K562 (cell line): ENCODE data around the gene ANKS1A. TPM values are rescaled to one million over a fixed set of nuclear protein-coding genes. Genes with fewer than 3 reads are reported as not detected.
A peak's percentile ranks its signal among the peaks of the same experiment; 100 is the strongest.

ENCODE experiments used
- AFF4 ChIP-seq: sonication (generic); formaldehyde crosslinking; IDR thresholded peaks from 2 replicates; pipeline ENCODE4 v1.8.0; 2023; ENCODE audit warnings: mild to moderate bottlenecking, missing genetic modification reagents
- CHD2 ChIP-seq: IDR thresholded peaks from 2 replicates; pipeline ENCODE4 v1.6.1; 2011; ENCODE audit warnings: low read depth, low read length
- E2F8 ChIP-seq: fragments of 450-650 bp; IDR thresholded peaks from 2 replicates; pipeline ENCODE4 v1.7.1; 2018; ENCODE audit warnings: mild to moderate bottlenecking, low read depth; ENCODE audit not compliant: partially characterized antibody
- FOXM1 ChIP-seq, 2 experiments: fragments of 450-650 bp in 1 of 2; sonication (generic) in 1 of 2; formaldehyde crosslinking in 1 of 2; IDR thresholded peaks; 2 replicates each; pipeline versions ENCODE4 v1.6.1 to v1.9.0; 2017 to 2022; ENCODE audit warnings: low read depth in 2 of 2, mild to moderate bottlenecking in 2 of 2, missing genetic modification reagents in 1 of 2, moderate library complexity in 1 of 2
- HDAC8 ChIP-seq: fragments of 450-650 bp; IDR thresholded peaks from 2 replicates; pipeline ENCODE4 v1.6.1; 2016; ENCODE audit warnings: mild to moderate bottlenecking, missing genetic modification characterization, moderate library complexity, missing compliant biosample characterization
- MAZ ChIP-seq, 2 experiments: fragments of 450-650 bp in 1 of 2; sonication (generic) in 1 of 2; formaldehyde crosslinking; IDR thresholded peaks in 1 of 2; conservative IDR thresholded peaks in 1 of 2; 2 replicates each; pipeline versions ENCODE4 v1.4.0 to v1.5.0; 2020; ENCODE audit warnings: mild to moderate bottlenecking in 1 of 2, missing genetic modification reagents in 1 of 2
- MBD2 ChIP-seq: sonication (generic); IDR thresholded peaks from 2 replicates; pipeline ENCODE4 v1.6.1; 2016; ENCODE audit warnings: low read depth, borderline replicate concordance
- MCM7 ChIP-seq, 2 experiments: fragments of 450-650 bp; IDR thresholded peaks; 2 replicates each; pipeline ENCODE4 v1.6.1; 2016 to 2018
- PBX2 ChIP-seq, 2 experiments: IDR thresholded peaks in 1 of 2; conservative IDR thresholded peaks in 1 of 2; 2 replicates each; pipeline ENCODE4 v1.6.1; 2016; ENCODE audit warnings: low read depth in 2 of 2, mild to moderate bottlenecking in 1 of 2, missing compliant biosample characterization in 1 of 2, missing genetic modification characterization in 1 of 2, moderate library complexity in 1 of 2
- PHF21A ChIP-seq: fragments of 450-650 bp; IDR thresholded peaks from 2 replicates; pipeline ENCODE4 v1.6.1; 2017; ENCODE audit warnings: low read depth, borderline replicate concordance
- PTTG1 ChIP-seq: fragments of 450-650 bp; IDR thresholded peaks from 2 replicates; pipeline ENCODE4 v1.6.1; 2016; ENCODE audit warnings: low read depth, mild to moderate bottlenecking, missing genetic modification characterization, missing compliant biosample characterization
- RAD21 ChIP-seq, 2 experiments: fragments of 250-450 bp in 1 of 2; fragments of 450-650 bp in 1 of 2; sonication (Bioruptor Pico) in 1 of 2; formaldehyde crosslinking in 1 of 2; IDR thresholded peaks in 1 of 2; conservative IDR thresholded peaks in 1 of 2; 2 replicates each; pipeline versions ENCODE4 v1.4.0 to v1.8.0; 2020 to 2022; ENCODE audit warnings: mild to moderate bottlenecking in 2 of 2, moderate library complexity in 1 of 2
- RBM14 ChIP-seq: fragments of 200-400 bp; formaldehyde crosslinking; IDR thresholded peaks from 2 replicates; pipeline ENCODE4 v1.6.1; 2018; ENCODE audit warnings: low read depth, mild to moderate bottlenecking, low read length, moderate library complexity, borderline replicate concordance; ENCODE audit not compliant: insufficient read depth
- TCF7 ChIP-seq: sonication (generic); IDR thresholded peaks from 2 replicates; pipeline ENCODE4 v1.6.1; 2016; ENCODE audit warnings: antibody characterized with exemption, borderline replicate concordance
- TRIM24 ChIP-seq, 2 experiments: fragments of 450-650 bp; IDR thresholded peaks; 2 replicates each; pipeline ENCODE4 v1.6.1; 2016
- ZFP36 ChIP-seq: fragments of 150-350 bp; IDR thresholded peaks from 2 replicates; pipeline ENCODE4 v1.6.1; 2018; ENCODE audit warnings: low read length, low read depth; ENCODE audit not compliant: partially characterized antibody
- ZNF140 ChIP-seq: fragments of 250-450 bp; sonication (Bioruptor Pico); IDR thresholded peaks from 2 replicates; pipeline ENCODE4 v1.8.0; 2021; ENCODE audit warnings: moderate library complexity, mild to moderate bottlenecking, inconsistent platforms
- ZNF324 ChIP-seq: fragments of 250-450 bp; sonication (Bioruptor Pico); IDR thresholded peaks from 2 replicates; pipeline ENCODE4 v1.4.0; 2020; ENCODE audit warnings: mild to moderate bottlenecking
- ZNF444 ChIP-seq: fragments of 250-450 bp; sonication (Bioruptor Pico); IDR thresholded peaks from 2 replicates; pipeline ENCODE4 v1.4.0; 2020; ENCODE audit warnings: mild to moderate bottlenecking, moderate library complexity
- polyA plus RNA-seq, 8 experiments: library from polyadenylated mRNA; depleted of rRNA in 4 of 8; stranded (reverse) in 5 of 8; unstranded in 3 of 8; fragments of >200 nt; fragmentation: Nextera tagmentation in 2 of 8; fragmentation: Illumina TruSeq in 1 of 8; extraction: Ambion mirVana in 2 of 8; extraction: Trizol in 1 of 8; gene quantifications; 2 replicates each; pipeline versions ENCODE4 v1.2.1 to v1.2.3, GENCODE V29; 2011 to 2014; ENCODE audit warnings: inconsistent platforms in 1 of 8, missing spikeins in 1 of 8
- total RNA-seq, 7 experiments: library from RNA; depleted of rRNA in 6 of 7; stranded (reverse); fragments of >200 nt in 6 of 7; fragmentation: Illumina TruSeq in 2 of 7; extraction: Trizol in 2 of 7; gene quantifications; 2 replicates each; pipeline versions ENCODE4 v1.2.1 to v1.2.3, GENCODE V29; 2011 to 2021; ENCODE audit warnings: low replicate concordance in 1 of 7

Gene ANKS1A
- total and polyA plus RNA-seq, 9 of the 15 experiments (the other 6 are each of a cell fraction or from before 2014, with no cell fraction given): 1.1 to 13.8 (median 5.3) TPM

DNA sequence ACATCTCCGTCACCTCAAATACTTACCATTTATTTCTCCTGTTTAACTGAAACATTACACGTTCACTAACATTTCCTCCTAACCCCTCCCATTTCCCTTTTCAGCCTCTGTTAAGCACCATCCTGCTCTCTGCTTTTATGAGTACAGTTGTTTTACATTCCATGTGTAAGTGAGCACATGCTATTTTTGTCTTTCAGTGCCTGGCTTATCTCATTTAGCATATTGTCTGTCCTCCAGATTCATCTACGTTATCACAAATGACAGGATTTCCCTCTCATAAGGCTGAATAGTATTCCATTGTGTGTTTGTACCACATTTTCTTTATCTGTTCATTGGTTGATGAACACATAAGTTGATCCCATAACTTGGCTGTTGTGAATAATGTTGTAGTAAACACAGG, 23.9 kb upstream of the ANKS1A start (continued):
- TF ChIP-seq AFF4 (CRISPR knock-in tag) (0 out of 2 replicates have a peak, but pooled peaks have one; percentile 27), RBM14 (no peak), CHD2 (no peak), ZNF324 (CRISPR knock-in tag) (no peak), PTTG1 (tag) (no peak), MAZ (CRISPR knock-in tag; conservative IDR thresholded peaks at IDR 0.05 in 1 of 2, IDR thresholded peaks at IDR 0.05 in 1 of 2) (peak; percentile 29 to 78; a peak in 2 of 4 replicates), ZFP36 (no peak), TCF7 (no peak), MCM7 (IDR thresholded peaks at IDR 0.05) (no peak), PHF21A (no peak), RAD21 (CRISPR knock-in tag; conservative IDR thresholded peaks at IDR 0.05 in 1 of 2, IDR thresholded peaks at IDR 0.05 in 1 of 2) (peak in 1 of 2 experiments; percentile 35; a peak in 2 of 4 replicates), ZNF444 (no peak), FOXM1 (IDR thresholded peaks at IDR 0.05; ENCODE audit: low read depth) (peak; percentile 91), FOXM1 (CRISPR knock-in tag; IDR thresholded peaks at IDR 0.05; ENCODE audit: low read depth) (no peak), E2F8 (no peak), ZNF140 (CRISPR knock-in tag) (no peak), HDAC8 (no peak), PBX2 (CRISPR knock-in tag; IDR thresholded peaks at IDR 0.05; ENCODE audit: low read depth) (no peak), PBX2 (tag; conservative IDR thresholded peaks at IDR 0.05; ENCODE audit: low read depth) (peak; percentile 61), MBD2 (peak; percentile 67; the same call in 1 of the 2 replicates), TRIM24 (IDR thresholded peaks at IDR 0.05) (peak; percentile 79 to 88; a peak in 3 of 4 replicates)
